Gastrocnemius medialis (tissue), 4 donors: ENCODE measurements around the gene FBXL14. TPM values are rescaled to one million over a fixed set of nuclear protein-coding genes. Genes with fewer than 3 reads are reported as not detected.

ENCODE experiments used
- ATAC-seq, 2 donors: fragments of 150-250 bp; one replicate each; pipeline ENCODE4 v1.9.1; 2016
- DNase-seq, 2 donors: peaks; one replicate each; pipeline ENCODE4 v3.0.0-alpha.2; 2019
- H3K27ac ChIP-seq, 4 donors: fragments of 200-600 bp; sonication (generic); 1 replicate in 1 of 4; 2 replicates in 3 of 4; pipeline ENCODE4 v1.5.1; 2016 to 2018; ENCODE audit warnings: mild to moderate bottlenecking in 2 of 4, moderate library complexity in 1 of 4
- H3K27me3 ChIP-seq, 3 donors: fragments of 200-600 bp; sonication (generic) in 2 of 3; 1 replicate in 1 of 3; 2 replicates in 2 of 3; pipeline versions ENCODE4 v1.5.1 to v1.6.0; 2016 to 2019; ENCODE audit warnings: mild to moderate bottlenecking in 1 of 3, moderate library complexity in 1 of 3
- H3K36me3 ChIP-seq, 2 donors: fragments of 200-600 bp; sonication (generic) in 1 of 2; one replicate each; pipeline ENCODE4 v1.5.1; 2017 to 2018
- H3K4me1 ChIP-seq, 2 donors: fragments of 200-600 bp; sonication (generic) in 1 of 2; one replicate each; pipeline ENCODE4 v1.5.1; 2016 to 2017; ENCODE audit warnings: mild to moderate bottlenecking in 2 of 2
- H3K4me3 ChIP-seq, 4 donors: fragments of 200-600 bp; sonication (generic) in 3 of 4; 1 replicate in 1 of 4; 2 replicates in 3 of 4; pipeline ENCODE4 v1.5.1; 2016 to 2019; ENCODE audit warnings: mild to moderate bottlenecking in 2 of 4
- H3K9me3 ChIP-seq, 3 donors: fragments of 200-600 bp; sonication (generic) in 2 of 3; 1 replicate in 1 of 3; 2 replicates in 2 of 3; pipeline ENCODE4 v1.5.1; 2016 to 2019
- POLR2A ChIP-seq, 2 donors: fragments of 450-650 bp; IDR thresholded peaks; one replicate each; pipeline ENCODE4 v1.6.1; 2017; ENCODE audit warnings: antibody characterized with exemption in 2 of 2, mild to moderate bottlenecking in 2 of 2, moderate library complexity in 2 of 2
- in situ Hi-C, 4 donors: fragments of 200-750 bp; cut with MboI; loops; one replicate each; pipeline versions ENCODE4 v1.15.0 to v1.8.0; 2017; ENCODE audit warnings: low sequenced_read_pairs in 4 of 4
- intact Hi-C: fragments of 100-400 bp; cut with DNase I; formaldehyde crosslinking; loops from one replicate; pipeline ENCODE4 v1.15.1; 2023; ENCODE audit warnings: low total_unique reads
- total RNA-seq, 4 donors: library from RNA; depleted of rRNA; stranded (reverse); fragments of >200 nt; gene quantifications; one replicate each; pipeline versions ENCODE4 v1.1.0 to v1.2.3, GENCODE V29; 2016
- TF ChIP-seq, protein P1 (sequence below), 5 experiments: fragments of 450-650 bp in 3 of 5; fragments of 200-600 bp in 2 of 5; sonication (generic) in 2 of 5; IDR thresholded peaks in 4 of 5; conservative IDR thresholded peaks in 1 of 5; 1 replicate in 4 of 5; 2 replicates in 1 of 5; pipeline ENCODE4 v1.5.1; 2016 to 2019; ENCODE audit warnings: antibody characterized with exemption in 5 of 5, mild to moderate bottlenecking in 3 of 5, moderate library complexity in 3 of 5

Gene FBXL14
- total RNA-seq, 4 donors from 2014 or later, result 5.8 to 11.5 (median 7.4) TPM

DNA sequence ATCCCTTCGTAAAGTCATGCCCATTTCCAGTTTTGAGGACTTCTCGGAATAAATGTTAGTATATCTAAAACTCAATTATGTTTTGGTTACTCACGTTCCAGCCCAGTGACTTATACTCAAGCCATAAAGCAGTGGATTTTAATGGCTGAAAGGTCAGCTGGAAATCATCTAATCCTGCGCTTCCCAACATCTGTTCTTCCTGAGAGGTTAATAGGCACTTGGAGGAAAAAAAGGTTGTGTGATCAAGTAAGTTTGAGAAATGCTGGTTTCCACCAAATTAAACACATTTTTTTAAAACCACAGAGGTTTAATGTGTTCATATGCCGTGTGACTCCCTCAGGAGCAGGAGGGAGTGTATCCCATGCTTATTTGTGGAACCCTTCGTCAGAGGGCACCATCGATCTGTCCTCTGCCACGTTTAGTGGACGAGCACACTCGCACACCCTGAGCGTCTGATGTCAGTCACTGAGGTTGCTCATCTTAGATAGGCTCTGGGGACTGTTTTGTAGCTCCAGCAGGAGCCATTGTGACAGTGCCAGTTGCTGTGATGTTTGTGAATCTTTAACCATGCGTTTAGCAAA is 41.4 kb downstream of the FBXL14 start:
- DNase-seq, result no peak
- in situ Hi-C loops (no loop called here), intact Hi-C loops (no loop called here)
- H3K4me1 ChIP-seq, result no peaks in the 10 kb centered on the region
- H3K36me3 ChIP-seq, result no peaks in the 10 kb centered on the region
- H3K27me3 ChIP-seq, result peaks cover 0 to 7% (median 4%) of the 10 kb centered on the region in 3 donors
- peaks cover 0 to 6% (median 0%) of the 10 kb centered on the region in 3 donors for H3K9me3 ChIP-seq
- H3K4me3 ChIP-seq, result no peak overlapping the region
- TF ChIP-seq POLR2A (IDR thresholded peaks at IDR 0.05), result no peak
- TF ChIP-seq, protein P1, sequence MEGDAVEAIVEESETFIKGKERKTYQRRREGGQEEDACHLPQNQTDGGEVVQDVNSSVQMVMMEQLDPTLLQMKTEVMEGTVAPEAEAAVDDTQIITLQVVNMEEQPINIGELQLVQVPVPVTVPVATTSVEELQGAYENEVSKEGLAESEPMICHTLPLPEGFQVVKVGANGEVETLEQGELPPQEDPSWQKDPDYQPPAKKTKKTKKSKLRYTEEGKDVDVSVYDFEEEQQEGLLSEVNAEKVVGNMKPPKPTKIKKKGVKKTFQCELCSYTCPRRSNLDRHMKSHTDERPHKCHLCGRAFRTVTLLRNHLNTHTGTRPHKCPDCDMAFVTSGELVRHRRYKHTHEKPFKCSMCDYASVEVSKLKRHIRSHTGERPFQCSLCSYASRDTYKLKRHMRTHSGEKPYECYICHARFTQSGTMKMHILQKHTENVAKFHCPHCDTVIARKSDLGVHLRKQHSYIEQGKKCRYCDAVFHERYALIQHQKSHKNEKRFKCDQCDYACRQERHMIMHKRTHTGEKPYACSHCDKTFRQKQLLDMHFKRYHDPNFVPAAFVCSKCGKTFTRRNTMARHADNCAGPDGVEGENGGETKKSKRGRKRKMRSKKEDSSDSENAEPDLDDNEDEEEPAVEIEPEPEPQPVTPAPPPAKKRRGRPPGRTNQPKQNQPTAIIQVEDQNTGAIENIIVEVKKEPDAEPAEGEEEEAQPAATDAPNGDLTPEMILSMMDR (IDR thresholded peaks at IDR 0.05 in 4 of 5, conservative IDR thresholded peaks at IDR 0.05 in 1 of 5), result no peak
- no peak for ATAC-seq
- H3K27ac ChIP-seq, result no peak overlapping the region

DNA sequence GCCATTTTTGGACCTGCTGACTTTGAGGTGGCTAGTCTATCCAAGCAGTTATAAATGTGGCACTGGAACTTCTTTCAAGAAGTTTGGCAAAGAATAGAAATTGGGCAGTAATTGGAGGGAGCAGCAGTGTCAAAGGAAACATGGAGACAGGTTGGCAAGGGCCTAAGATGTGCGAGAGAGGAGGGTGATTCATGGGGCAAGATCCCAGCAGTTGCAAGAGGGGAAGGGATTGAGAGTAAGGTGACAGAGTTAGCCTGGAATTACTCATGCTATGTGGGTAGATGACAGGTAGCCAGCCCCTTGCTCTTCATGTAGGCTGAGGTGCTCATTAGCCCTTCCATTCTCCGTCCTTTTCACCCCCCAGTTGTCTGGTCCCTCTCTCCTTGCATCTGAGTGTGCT is 42.2 kb downstream of the FBXL14 start:
- TF ChIP-seq, protein P1 (IDR thresholded peaks at IDR 0.05 in 4 of 5, conservative IDR thresholded peaks at IDR 0.05 in 1 of 5), result no peak
- TF ChIP-seq POLR2A (IDR thresholded peaks at IDR 0.05), result no peak
- in situ Hi-C loops, result no loop called here
- no peak overlapping the region for H3K4me3 ChIP-seq
- H3K4me1 ChIP-seq, result no peaks in the 10 kb centered on the region
- H3K36me3 ChIP-seq, result no peaks in the 10 kb centered on the region
- intact Hi-C loops, result no loop called here
- DNase-seq (no peak), ATAC-seq (no peak)
- peaks cover 0 to 6% (median 0%) of the 10 kb centered on the region in 3 donors for H3K9me3 ChIP-seq
- peaks cover 0 to 7% (median 4%) of the 10 kb centered on the region in 3 donors for H3K27me3 ChIP-seq
- no peak overlapping the region for H3K27ac ChIP-seq

DNA sequence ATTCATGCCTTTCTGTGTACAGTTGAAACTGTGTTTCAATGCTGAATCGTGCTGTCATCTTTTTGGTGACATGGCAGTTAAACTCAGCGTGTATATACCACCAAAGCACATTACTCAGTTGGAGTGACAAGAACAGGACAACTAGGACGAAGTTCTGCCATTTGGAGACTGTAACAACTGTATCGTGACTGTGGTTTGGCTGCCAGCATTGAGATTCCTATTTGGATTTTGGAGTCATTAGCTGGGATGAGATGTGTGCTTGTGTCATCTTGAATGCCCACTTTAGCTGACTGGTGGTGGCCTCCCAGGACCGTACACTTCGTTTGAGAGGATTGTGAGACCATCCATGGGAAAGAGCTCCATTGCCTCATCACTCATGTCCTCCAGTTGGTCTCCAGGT is 42.9 kb downstream of the FBXL14 start:
- H3K27ac ChIP-seq, result no peak overlapping the region
- no peak overlapping the region for H3K4me3 ChIP-seq
- peaks cover 0 to under 1% (median 0%) of the 10 kb centered on the region in 3 donors for H3K9me3 ChIP-seq
- ATAC-seq (no peak), DNase-seq (no peak)
- intact Hi-C loops (no loop called here), in situ Hi-C loops (no loop called here)
- TF ChIP-seq POLR2A (IDR thresholded peaks at IDR 0.05), result no peak
- TF ChIP-seq, protein P1 (IDR thresholded peaks at IDR 0.05 in 4 of 5, conservative IDR thresholded peaks at IDR 0.05 in 1 of 5), result no peak
- H3K4me1 ChIP-seq, result no peaks in the 10 kb centered on the region
- H3K36me3 ChIP-seq, result no peaks in the 10 kb centered on the region
- peaks cover 0 to 7% (median 2%) of the 10 kb centered on the region in 3 donors for H3K27me3 ChIP-seq

DNA sequence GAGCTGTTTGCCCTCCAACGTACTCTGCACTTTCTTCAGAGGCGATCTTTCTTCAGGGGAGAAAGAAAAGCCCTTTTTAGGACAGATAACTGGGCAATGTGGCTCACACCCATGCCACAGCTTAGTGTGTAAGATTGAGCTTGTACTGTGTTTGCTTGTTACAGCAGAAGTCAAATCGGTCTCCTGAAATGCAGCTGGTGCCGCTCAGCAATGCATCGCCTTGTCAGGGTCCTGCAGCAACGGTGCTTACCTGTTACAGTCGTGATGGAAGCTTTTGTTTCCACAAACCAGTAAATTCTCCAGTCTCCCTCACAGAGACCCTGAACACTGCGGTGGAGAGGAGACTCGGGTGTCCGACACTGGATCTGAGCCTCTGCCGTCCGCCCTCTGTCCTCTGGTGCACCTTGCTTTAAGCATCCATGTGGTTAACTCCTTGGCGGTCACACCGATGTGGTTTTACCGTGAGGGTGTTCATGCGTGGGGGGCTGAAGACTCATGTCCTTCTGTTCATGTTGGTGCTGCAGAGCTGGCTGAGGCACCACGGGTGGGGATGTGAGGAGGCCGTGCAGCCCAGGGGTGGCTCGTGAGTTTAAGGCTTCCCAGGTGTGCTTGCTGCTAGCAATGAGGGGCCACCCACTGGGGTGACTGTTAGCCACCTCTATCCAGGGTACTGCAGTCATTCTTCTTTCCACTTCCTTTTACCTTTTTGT is 47.3 kb downstream of the FBXL14 start:
- in situ Hi-C loops, result no loop called here
- TF ChIP-seq POLR2A (IDR thresholded peaks at IDR 0.05), result no peak
- TF ChIP-seq, protein P1 (IDR thresholded peaks at IDR 0.05 in 4 of 5, conservative IDR thresholded peaks at IDR 0.05 in 1 of 5), result no peak

More for the DNA sequence above, 47.3 kb downstream of the FBXL14 start:
- H3K9me3 ChIP-seq, result no peaks in the 10 kb centered on the region
- no peaks in the 10 kb centered on the region for H3K4me1 ChIP-seq
- H3K36me3 ChIP-seq, result no peaks in the 10 kb centered on the region
- ATAC-seq (no peak), DNase-seq (no peak)
- H3K4me3 ChIP-seq, result no peak overlapping the region
- intact Hi-C loops, result no loop called here
- H3K27me3 ChIP-seq, result peaks cover 0 to 6% (median 0%) of the 10 kb centered on the region in 3 donors
- no peak overlapping the region for H3K27ac ChIP-seq
